Measurements from ENCODE around the gene GPSM3. TPM values are rescaled to one million over a fixed set of nuclear protein-coding genes. Genes with fewer than 3 reads are reported as not detected.

The GPSM3 gene
- 202 TPM for total RNA-seq
- 100 to 1,000 TPM in 2 of 4 donors, 10 to 100 TPM in 2; 82.4 to 109 (median 96.1) TPM for polyA plus RNA-seq

DNA sequence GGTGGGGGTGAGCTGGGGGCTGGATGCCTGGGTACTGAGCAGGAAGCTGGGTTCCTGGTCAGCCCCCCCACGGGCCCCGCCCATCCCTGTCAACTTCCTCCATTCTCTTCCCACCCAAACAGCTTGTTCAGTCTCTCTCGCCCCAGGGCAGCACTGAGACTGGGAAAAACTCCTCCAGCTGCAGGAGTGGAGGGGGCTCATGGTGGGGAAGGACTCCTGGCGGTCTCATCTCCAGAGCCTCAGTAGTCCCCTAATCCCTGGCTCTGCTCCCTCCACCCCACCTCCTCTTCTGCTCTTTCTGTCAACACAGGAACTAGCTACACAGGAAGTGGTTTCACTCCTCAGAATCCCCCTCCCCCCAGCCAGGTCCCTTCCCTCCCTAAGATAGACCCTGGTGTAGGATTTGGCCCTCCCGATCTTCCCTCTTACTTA lies at the start of gene GPSM3:
Gene GPSM3 (minus strand): TSS at position 36 of the 432 bp plus-strand sequence. CDS start 130 bp downstream, outside the sequence.
- H3K27ac ChIP-seq (ENCODE audit: insufficient read depth, low read length, poor library complexity, severe bottlenecking): peak within 1 kb of the TSS; percentile 88
- peaks cover 13% of the 10 kb centered on the region for H3K27me3 Mint-ChIP-seq
- H3K4me1 Mint-ChIP-seq: peaks cover 22 to 53% (median 40%) of the 10 kb centered on the region in 4 donors
- peaks cover 4% of the 10 kb centered on the region for H3K36me3 ChIP-seq (ENCODE audit: control insufficient read depth, insufficient read depth, low read length)
- H3K4me1 ChIP-seq (ENCODE audit: control insufficient read depth, insufficient read depth, low read length, poor library complexity, severe bottlenecking): peaks cover 78% of the 10 kb centered on the region
- H3K9me3 Mint-ChIP-seq: no peaks in the 10 kb centered on the region
- ATAC-seq (ENCODE audit: low read depth in 2 of 2) (no peak), DNase-seq (peak; percentile 46 to 87 (median 59))
- H3K9me3 ChIP-seq (ENCODE audit: control insufficient read depth in 2 of 2, low read length in 2 of 2): no peaks in the 10 kb centered on the region
- peak within 1 kb of the TSS; percentile 84 for H3K4me3 ChIP-seq (ENCODE audit: low read depth, low read length)
- H3K27ac Mint-ChIP-seq: peak within 1 kb of the TSS; percentile 98 to 99 (median 99)
- H3K27me3 ChIP-seq (ENCODE audit: control insufficient read depth, insufficient read depth, low read length): no peaks in the 10 kb centered on the region
- H3K36me3 Mint-ChIP-seq: peaks cover 4% of the 10 kb centered on the region
- peak within 1 kb of the TSS; percentile 99 to 100 (median 99) for H3K4me3 Mint-ChIP-seq

DNA sequence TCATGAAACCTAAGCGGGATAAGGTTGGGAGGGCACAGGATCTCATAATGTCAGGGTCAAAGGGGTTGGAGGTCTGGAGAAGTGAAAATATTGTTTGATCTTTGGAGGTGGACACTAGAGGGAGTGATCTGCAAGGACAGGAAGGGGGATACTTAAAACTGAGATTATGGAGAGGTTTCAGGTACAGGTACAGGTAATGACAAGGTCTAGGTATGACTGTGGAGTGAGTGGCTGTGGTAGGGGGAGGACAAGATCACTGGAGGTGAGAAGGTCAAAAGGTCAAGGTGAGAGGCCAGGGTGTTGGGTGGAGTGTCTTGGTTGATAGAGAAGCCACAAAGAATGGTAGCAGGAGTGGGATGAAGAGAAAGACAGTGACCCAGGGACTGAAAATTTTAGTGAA lies 48.2 kb upstream of the GPSM3 start:
- ATAC-seq (ENCODE audit: low read depth in 2 of 2) (no peak), DNase-seq (no peak)
- H3K9me3 ChIP-seq (ENCODE audit: control insufficient read depth in 2 of 2, low read length in 2 of 2): no peaks in the 10 kb centered on the region
- H3K27ac ChIP-seq (ENCODE audit: insufficient read depth, low read length, poor library complexity, severe bottlenecking): no peak overlapping the region
- Mint-ChIP-seq H3K36me3 (no peaks in the 10 kb centered on the region), H3K4me3 (no peak overlapping the region), H3K27me3 (peaks cover 6% of the 10 kb centered on the region), H3K9me3 (peaks cover 0 to 1% (median 0%) of the 10 kb centered on the region in 7 donors), H3K4me1 (peaks cover 0 to 11% (median 8%) of the 10 kb centered on the region in 4 donors), H3K27ac (peak overlapping the region in 1 of 3 donors; percentile 21)
- H3K36me3 ChIP-seq (ENCODE audit: control insufficient read depth, insufficient read depth, low read length): no peaks in the 10 kb centered on the region
- H3K27me3 ChIP-seq (ENCODE audit: control insufficient read depth, insufficient read depth, low read length): no peaks in the 10 kb centered on the region
- no peak overlapping the region for H3K4me3 ChIP-seq (ENCODE audit: low read depth, low read length)
- H3K4me1 ChIP-seq (ENCODE audit: control insufficient read depth, insufficient read depth, low read length, poor library complexity, severe bottlenecking): peaks cover 5% of the 10 kb centered on the region

DNA sequence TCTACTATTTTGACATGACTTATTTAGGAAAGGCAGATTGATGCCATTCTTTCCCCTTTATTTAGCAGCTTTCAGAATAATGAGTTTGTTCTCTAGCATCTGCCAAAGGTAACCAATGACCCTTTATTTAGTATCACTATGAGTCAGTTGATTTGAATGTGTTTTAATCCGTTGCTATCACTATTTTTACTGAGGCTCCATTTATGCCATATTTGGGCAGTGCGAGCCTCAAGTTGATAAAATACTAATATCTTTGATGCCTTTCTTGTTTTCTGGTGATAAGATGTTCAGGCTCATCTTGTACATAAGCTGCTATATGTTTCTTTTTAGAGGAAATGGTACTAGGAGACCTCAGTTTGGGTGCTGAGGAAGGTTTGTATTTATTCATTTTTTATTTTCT lies 47.0 kb upstream of the GPSM3 start:
- Mint-ChIP-seq H3K9me3 (peaks cover 0 to 1% (median 0%) of the 10 kb centered on the region in 7 donors), H3K36me3 (no peaks in the 10 kb centered on the region), H3K4me1 (peaks cover 0 to 6% (median 3%) of the 10 kb centered on the region in 4 donors), H3K27ac (peak overlapping the region; percentile 11 to 87 (median 67)), H3K27me3 (no peaks in the 10 kb centered on the region), H3K4me3 (no peak overlapping the region)
- H3K27me3 ChIP-seq (ENCODE audit: control insufficient read depth, insufficient read depth, low read length): no peaks in the 10 kb centered on the region
- no peak for DNase-seq
- no peaks in the 10 kb centered on the region for H3K36me3 ChIP-seq (ENCODE audit: control insufficient read depth, insufficient read depth, low read length)
- no peaks in the 10 kb centered on the region for H3K9me3 ChIP-seq (ENCODE audit: control insufficient read depth in 2 of 2, low read length in 2 of 2)
- no peaks in the 10 kb centered on the region for H3K4me1 ChIP-seq (ENCODE audit: control insufficient read depth, insufficient read depth, low read length, poor library complexity, severe bottlenecking)
- no peak for ATAC-seq (ENCODE audit: low read depth in 2 of 2)
- H3K27ac ChIP-seq (ENCODE audit: insufficient read depth, low read length, poor library complexity, severe bottlenecking): no peak overlapping the region
- H3K4me3 ChIP-seq (ENCODE audit: low read depth, low read length): no peak overlapping the region

DNA sequence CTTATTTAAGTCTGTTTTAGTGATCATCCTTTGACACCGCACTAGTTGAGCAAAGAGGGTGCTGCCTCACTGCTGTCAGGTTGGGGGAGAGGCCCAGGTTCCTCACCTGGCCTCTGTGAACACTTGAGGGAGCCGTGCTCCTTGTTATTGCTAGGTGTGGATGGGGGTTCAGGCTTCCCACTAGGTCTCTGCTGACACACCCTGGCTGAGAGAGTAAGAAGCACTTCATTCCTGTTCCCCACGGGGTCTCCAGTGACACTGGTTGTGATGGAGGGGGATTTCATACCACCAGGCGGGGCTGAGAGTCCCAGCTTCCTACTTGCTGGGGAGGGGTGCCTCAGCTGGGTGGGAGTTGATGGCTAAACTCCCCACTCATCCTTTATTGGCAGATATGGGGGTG lies 42.5 kb upstream of the GPSM3 start:
- ATAC-seq (ENCODE audit: low read depth in 2 of 2): no peak
- peaks cover 0 to 5% (median 1%) of the 10 kb centered on the region in 4 donors for H3K4me1 Mint-ChIP-seq
- peak in 1 of 3 donors; percentile 17 for DNase-seq
- Histone ChIP-seq H3K27ac (ENCODE audit: insufficient read depth, low read length, poor library complexity, severe bottlenecking) (no peak overlapping the region), H3K9me3 (ENCODE audit: control insufficient read depth in 2 of 2, low read length in 2 of 2) (no peaks in the 10 kb centered on the region), H3K36me3 (ENCODE audit: control insufficient read depth, insufficient read depth, low read length) (no peaks in the 10 kb centered on the region), H3K27me3 (ENCODE audit: control insufficient read depth, insufficient read depth, low read length) (no peaks in the 10 kb centered on the region), H3K4me1 (ENCODE audit: control insufficient read depth, insufficient read depth, low read length, poor library complexity, severe bottlenecking) (no peaks in the 10 kb centered on the region), H3K4me3 (ENCODE audit: low read depth, low read length) (no peak overlapping the region)
- no peak overlapping the region for H3K27ac Mint-ChIP-seq
- H3K36me3 Mint-ChIP-seq: no peaks in the 10 kb centered on the region
- H3K4me3 Mint-ChIP-seq: no peak overlapping the region
- no peaks in the 10 kb centered on the region for H3K27me3 Mint-ChIP-seq
- H3K9me3 Mint-ChIP-seq: peaks cover 0 to 1% (median 0%) of the 10 kb centered on the region in 7 donors

DNA sequence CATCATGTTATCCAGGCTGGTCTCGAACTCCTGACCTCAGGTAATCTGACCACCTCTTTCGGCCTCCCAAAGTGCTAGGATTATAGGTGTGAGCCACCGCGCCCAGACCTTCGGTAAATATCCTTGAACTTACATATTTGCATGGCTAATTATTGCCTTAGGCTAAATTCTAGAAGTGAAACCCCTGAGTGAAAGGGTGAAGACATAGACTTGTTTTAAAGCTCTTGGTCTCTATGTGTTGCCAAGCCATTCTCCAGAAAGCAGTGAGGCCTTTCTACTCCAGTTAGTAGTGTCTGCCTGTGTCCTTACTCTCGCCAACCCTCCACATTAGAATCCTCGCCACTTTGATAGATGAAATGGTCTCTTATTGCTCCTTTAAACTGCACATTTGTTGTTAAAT lies 34.0 kb upstream of the GPSM3 start:
- DNase-seq (no peak), ATAC-seq (ENCODE audit: low read depth in 2 of 2) (no peak)
- H3K27me3 ChIP-seq (ENCODE audit: control insufficient read depth, insufficient read depth, low read length): no peaks in the 10 kb centered on the region
- no peak overlapping the region for H3K4me3 ChIP-seq (ENCODE audit: low read depth, low read length)
- no peaks in the 10 kb centered on the region for H3K4me1 ChIP-seq (ENCODE audit: control insufficient read depth, insufficient read depth, low read length, poor library complexity, severe bottlenecking)
- H3K4me3 Mint-ChIP-seq: no peak overlapping the region
- H3K4me1 Mint-ChIP-seq: peaks cover 0 to 8% (median 0%) of the 10 kb centered on the region in 4 donors
- H3K36me3 Mint-ChIP-seq: no peaks in the 10 kb centered on the region
- H3K36me3 ChIP-seq (ENCODE audit: control insufficient read depth, insufficient read depth, low read length): no peaks in the 10 kb centered on the region
- H3K9me3 ChIP-seq (ENCODE audit: control insufficient read depth in 2 of 2, low read length in 2 of 2): no peaks in the 10 kb centered on the region
- H3K9me3 Mint-ChIP-seq: peaks cover 0 to 1% (median 0%) of the 10 kb centered on the region in 7 donors
- no peak overlapping the region for H3K27ac Mint-ChIP-seq
- H3K27ac ChIP-seq (ENCODE audit: insufficient read depth, low read length, poor library complexity, severe bottlenecking): no peak overlapping the region
- H3K27me3 Mint-ChIP-seq: peaks cover 10% of the 10 kb centered on the region

DNA sequence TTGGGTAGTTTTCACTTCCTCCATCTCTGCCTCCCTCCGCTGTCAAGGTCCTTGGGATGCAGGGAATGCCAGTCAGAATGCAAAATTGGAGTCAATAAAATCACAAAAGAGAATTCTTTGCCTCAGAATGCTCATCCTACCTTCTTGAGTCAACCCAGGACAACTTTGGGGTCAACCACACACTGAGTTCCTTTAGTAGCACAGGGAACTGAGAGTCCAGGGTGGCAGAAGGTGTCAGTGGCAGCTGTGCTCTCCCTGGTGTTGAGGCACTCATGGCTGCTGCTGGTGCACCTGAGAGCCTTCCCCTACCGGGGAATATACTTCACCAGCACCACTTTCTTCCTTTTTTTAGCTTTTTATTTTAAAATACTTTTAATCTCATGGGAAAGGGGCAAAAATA lies 32.3 kb upstream of the GPSM3 start:
- no peak overlapping the region for H3K4me3 ChIP-seq (ENCODE audit: low read depth, low read length)
- Mint-ChIP-seq H3K36me3 (no peaks in the 10 kb centered on the region), H3K4me3 (no peak overlapping the region), H3K27ac (peak overlapping the region in 2 of 3 donors; percentile 26 to 46), H3K4me1 (peaks cover 0 to 8% (median under 1%) of the 10 kb centered on the region in 4 donors), H3K27me3 (peaks cover 14% of the 10 kb centered on the region), H3K9me3 (peaks cover 0 to 1% (median 0%) of the 10 kb centered on the region in 7 donors)
- ATAC-seq (ENCODE audit: low read depth in 2 of 2) (no peak), DNase-seq (no peak)
- H3K4me1 ChIP-seq (ENCODE audit: control insufficient read depth, insufficient read depth, low read length, poor library complexity, severe bottlenecking): no peaks in the 10 kb centered on the region
- no peaks in the 10 kb centered on the region for H3K27me3 ChIP-seq (ENCODE audit: control insufficient read depth, insufficient read depth, low read length)
- H3K9me3 ChIP-seq (ENCODE audit: control insufficient read depth in 2 of 2, low read length in 2 of 2): no peaks in the 10 kb centered on the region
- H3K36me3 ChIP-seq (ENCODE audit: control insufficient read depth, insufficient read depth, low read length): no peaks in the 10 kb centered on the region
- no peak overlapping the region for H3K27ac ChIP-seq (ENCODE audit: insufficient read depth, low read length, poor library complexity, severe bottlenecking)

DNA sequence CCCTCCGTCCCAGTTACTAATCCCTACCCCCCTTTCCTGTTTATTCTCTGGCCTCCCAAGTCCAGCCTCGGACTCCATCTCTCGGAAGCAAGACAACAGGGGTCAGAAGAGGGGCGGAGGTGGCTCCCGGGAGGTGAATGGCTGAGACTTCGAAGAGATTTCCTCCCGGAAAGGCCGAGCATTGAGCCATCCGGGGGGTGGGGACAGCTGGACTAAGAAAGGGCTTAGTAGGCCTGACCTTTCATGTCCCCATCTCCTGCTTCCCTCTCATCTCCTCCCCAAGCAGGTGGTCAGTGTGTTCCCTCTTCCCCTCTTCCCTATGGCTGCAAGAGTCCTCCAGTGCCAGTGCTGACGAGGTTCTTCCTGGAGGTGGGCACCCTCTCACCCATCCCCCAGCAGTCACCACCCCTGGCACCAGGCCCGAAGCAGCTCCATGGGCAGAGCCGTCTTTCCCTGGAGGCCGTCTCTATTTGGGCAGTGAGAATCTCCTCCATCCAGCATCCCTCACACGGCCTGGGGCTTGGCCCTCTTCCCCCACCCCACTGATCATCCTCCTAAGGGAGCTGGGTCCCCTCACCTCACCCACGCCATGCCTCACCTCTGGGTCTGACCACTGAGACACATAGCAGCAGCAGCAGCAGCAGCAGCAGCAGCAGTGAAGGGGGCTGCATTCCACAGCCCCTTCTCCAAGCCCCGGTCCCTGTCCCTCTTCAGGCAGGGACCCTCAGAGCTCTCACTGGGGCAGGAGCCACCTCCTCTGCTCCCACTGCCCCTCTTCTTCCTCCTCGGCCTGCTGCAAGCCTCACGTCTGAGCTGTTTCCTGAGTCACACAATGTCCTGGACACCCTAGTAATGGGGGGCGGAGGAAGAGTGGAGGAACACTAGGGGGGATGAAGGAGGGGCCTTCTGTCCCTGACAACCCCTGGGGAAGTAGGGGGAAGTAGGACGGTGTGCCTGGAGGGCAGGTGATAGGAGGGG lies 31.1 kb upstream of the GPSM3 start, which contains the start of gene NOTCH4:
Gene NOTCH4 (minus strand): TSS at position 810 of the 978 bp plus-strand sequence. CDS start 139 bp downstream, at position 671.
- Histone ChIP-seq H3K27ac (ENCODE audit: insufficient read depth, low read length, poor library complexity, severe bottlenecking) (no peak within 1 kb of the TSS), H3K4me1 (ENCODE audit: control insufficient read depth, insufficient read depth, low read length, poor library complexity, severe bottlenecking) (no peaks in the 10 kb centered on the region)
- H3K27me3 Mint-ChIP-seq: peaks cover 20% of the 10 kb centered on the region

More for the DNA sequence above, 31.1 kb upstream of the GPSM3 start, which contains the start of gene NOTCH4:
- no peak for DNase-seq
- Histone ChIP-seq H3K36me3 (ENCODE audit: control insufficient read depth, insufficient read depth, low read length) (no peaks in the 10 kb centered on the region), H3K27me3 (ENCODE audit: control insufficient read depth, insufficient read depth, low read length) (no peaks in the 10 kb centered on the region), H3K4me3 (ENCODE audit: low read depth, low read length) (no peak within 1 kb of the TSS), H3K9me3 (ENCODE audit: control insufficient read depth in 2 of 2, low read length in 2 of 2) (no peaks in the 10 kb centered on the region)
- no peaks in the 10 kb centered on the region for H3K36me3 Mint-ChIP-seq
- H3K4me3 Mint-ChIP-seq: no peak within 1 kb of the TSS
- H3K9me3 Mint-ChIP-seq: peaks cover 0 to 1% (median 0%) of the 10 kb centered on the region in 7 donors
- peak within 1 kb of the TSS in 2 of 3 donors; percentile 26 to 75 for H3K27ac Mint-ChIP-seq
- H3K4me1 Mint-ChIP-seq: peaks cover 0 to 8% (median 2%) of the 10 kb centered on the region in 4 donors
- ATAC-seq (ENCODE audit: low read depth in 2 of 2): no peak
